Left colon (tissue), 2 donors: ENCODE results near the gene PEAK3. TPM values are rescaled to one million over a fixed set of nuclear protein-coding genes. Genes with fewer than 3 reads are reported as not detected.
A peak's percentile ranks its signal among the peaks of the same experiment; 100 is the strongest.

Source experiments
- ATAC-seq: fragments of 200-7000 bp; cut with Tn5 transposase; one replicate; pipeline ENCODE4 v1.9.1; 2020; ENCODE audit warnings: mild to moderate bottlenecking, moderate library complexity
- DNase-seq, 2 donors: peaks; one replicate each; pipeline ENCODE4 v3.0.0-alpha.2; 2020
- intact Hi-C, 2 donors: fragments of 100-400 bp; cut with DNase I in 1 of 2; cut with micrococcal nuclease in 1 of 2; formaldehyde crosslinking; loops; one replicate each; pipeline versions ENCODE4 v1.11.2 to v1.14.0; 2022; cut with DNase I, micrococcal nuclease
- total RNA-seq, 2 donors: library from RNA; stranded (reverse); fragmentation: NEBNext Ultra II Directional; extraction: Animal tissue kit (Norgen Biotek cat#: 25700); gene quantifications; one replicate each; pipeline ENCODE4 v1.2.1, GENCODE V29; 2021
- donor health status: DM: no; HTN: no; CAD: no.
- donor health status: DM: yes; HTN: yes; CAD: no.

PEAK3 gene
- total RNA-seq, 2 donors from 2014 or later = 0.15 to 0.78 TPM

DNA sequence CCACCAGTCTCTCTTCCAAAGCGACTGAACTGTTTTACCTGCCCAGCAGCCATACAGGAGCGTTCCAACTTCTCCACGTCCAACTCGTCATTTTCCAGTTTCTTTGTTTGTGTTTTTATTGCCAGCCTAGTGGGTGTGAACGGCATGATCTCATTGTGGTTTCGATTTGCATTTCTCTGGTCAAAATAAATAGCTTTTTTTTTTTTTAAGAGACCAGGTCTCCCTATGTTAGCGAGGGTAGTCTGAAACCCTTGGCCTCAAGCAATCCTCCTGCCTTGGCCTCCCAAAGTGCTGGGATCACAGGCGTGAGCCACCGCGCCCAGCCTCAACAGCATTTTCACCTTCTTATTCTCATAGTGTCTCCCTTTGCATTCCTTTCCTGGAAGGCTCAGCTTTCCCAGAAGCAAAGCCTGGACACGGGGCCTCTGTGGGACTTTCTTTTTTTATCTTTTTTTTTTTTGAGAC is 21.6 kb downstream of the PEAK3 start:
- intact Hi-C loops = no loop called here
- ATAC-seq (peak; percentile 81), DNase-seq (no peak)

DNA sequence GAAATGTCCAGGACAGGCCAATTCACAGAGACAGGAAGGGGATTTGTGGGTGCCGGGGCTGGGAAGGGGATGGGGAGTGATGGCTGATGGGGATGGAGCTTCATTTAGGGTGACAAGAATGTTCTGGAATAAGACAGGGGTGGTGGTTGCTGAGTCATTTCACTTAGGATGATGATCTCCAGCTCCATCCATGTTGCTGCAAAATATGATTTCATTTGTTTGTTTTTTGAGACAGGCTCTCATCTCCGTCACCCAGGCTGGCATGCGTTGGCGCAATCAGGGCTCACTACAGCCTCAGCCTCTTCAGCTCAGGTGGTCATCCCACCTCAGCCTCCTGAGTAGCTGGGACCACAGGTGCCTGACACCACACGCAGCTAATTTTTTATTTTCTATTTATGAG is 22.6 kb downstream of the PEAK3 start:
- no peak for DNase-seq
- intact Hi-C loops = no loop called here
- ATAC-seq = no peak

DNA sequence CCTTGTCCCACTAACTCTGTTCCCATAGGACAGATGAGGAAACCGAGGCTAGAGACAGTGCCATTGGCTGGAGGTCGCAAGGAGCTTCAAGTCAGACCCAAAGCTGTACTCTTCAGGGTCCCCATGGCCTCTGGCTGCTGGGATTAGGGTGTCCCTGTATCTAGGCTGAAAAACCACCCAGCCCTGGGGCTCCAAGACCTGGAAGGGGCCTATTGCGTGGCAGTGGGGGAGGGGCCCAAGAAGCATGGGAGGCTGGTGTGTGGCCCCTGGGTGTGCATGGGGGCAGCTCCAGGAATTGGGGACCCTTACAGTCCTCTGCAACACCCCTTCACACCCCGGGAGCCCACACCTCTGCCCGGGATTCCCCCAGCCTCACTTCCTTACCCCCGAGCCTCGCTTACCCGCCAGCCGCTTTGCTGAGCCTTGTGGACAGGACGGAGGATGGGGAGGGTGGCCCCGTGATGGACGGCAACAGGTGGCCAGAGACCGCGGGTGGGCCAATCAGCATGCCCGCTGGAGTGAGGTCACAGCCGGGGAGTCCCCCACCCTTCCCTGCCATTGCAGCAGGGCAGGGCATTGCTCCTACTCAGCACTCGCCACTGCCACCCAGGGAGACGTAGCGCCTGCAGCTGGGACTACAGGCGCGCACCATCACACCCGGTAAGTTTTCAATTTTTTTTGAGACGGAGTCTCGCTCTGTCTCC is 25.8 kb downstream of the PEAK3 start, which contains the start of gene JSRP1:
Gene JSRP1 (minus strand): TSS at position 436 of the 704 bp plus-strand sequence. CDS start 1,103 bp downstream, outside the sequence.
- peak; percentile 52 for ATAC-seq
- intact Hi-C loops = no loop called here
- DNase-seq = no peak

DNA sequence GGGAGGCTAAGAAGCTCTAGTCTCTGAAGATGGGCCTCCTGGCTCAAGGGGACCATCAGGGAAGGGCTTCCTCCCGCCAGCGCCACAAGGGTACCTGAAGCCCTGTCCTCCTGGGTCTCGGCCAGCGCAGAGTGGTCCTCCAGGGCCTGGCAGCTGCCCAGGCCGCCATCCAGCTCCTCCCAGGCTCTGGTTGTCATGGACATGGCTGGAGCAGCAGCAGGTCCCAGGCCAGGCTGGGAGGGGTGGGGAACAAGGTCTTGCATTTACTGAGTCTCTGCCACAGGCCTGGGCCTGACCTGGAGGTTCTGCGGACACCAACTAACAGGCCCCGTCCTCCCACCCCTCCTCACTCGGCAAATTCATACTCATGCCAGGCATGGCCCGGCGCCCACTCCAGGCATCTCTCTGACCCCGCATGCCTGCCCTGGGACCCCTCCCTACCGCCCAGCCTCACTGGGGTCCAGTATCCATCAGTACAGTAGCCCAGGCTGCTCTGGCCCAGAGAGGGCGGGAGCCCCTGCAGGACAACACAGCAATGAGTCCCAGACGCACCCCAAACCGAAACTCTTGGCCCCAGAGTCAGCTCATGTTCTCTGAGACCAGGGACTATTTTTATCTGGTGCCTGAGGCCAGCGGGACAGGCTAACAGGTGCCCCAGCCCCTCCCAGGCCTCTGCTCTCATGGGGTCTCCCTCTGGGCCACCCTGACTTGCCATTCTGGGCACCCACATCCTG is 26.7 kb downstream of the PEAK3 start:
- intact Hi-C loops = no loop called here
- no peak for DNase-seq

DNA sequence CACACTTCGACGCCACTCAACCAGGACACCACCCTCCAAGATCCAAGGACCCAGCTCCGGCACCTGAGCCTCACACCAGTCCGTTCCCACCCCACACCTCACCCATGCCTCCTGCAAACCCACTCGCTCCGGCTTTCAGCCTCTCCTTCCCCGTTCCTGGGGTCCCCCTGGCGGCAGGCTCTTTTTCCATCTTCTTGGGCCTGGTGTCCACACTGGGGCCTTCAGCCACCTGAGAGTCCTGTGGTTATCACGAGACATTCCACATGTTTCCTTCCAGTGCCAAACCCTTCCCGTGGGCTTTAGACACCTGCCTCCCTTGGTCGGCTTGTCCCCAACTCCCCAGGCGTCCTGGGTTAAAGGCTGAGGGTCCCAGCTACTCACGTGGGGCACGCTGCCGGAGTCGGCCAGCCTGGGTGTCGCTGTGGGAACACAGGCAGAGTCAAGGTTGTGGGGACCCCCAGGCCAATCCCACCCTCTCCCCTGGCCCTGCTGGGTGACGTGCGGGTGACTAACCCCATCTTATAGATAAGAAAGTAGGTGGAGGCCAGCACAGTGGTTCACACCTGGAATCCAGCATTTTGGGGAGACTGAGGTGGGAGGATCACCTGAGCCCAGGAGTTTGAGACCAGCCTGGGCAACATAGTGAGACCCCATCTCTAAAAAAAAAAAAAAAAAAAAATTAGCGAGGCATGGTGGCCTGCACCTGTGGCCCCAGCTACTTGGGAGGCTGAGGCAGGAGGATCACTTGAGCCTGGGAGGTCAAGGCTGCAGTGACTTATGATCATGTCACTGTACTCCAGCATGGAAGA is 27.7 kb downstream of the PEAK3 start:
- intact Hi-C loops = no loop called here
- ATAC-seq (no peak), DNase-seq (no peak)

More for the DNA sequence above, 26.7 kb downstream of the PEAK3 start:
- ATAC-seq = no peak

DNA sequence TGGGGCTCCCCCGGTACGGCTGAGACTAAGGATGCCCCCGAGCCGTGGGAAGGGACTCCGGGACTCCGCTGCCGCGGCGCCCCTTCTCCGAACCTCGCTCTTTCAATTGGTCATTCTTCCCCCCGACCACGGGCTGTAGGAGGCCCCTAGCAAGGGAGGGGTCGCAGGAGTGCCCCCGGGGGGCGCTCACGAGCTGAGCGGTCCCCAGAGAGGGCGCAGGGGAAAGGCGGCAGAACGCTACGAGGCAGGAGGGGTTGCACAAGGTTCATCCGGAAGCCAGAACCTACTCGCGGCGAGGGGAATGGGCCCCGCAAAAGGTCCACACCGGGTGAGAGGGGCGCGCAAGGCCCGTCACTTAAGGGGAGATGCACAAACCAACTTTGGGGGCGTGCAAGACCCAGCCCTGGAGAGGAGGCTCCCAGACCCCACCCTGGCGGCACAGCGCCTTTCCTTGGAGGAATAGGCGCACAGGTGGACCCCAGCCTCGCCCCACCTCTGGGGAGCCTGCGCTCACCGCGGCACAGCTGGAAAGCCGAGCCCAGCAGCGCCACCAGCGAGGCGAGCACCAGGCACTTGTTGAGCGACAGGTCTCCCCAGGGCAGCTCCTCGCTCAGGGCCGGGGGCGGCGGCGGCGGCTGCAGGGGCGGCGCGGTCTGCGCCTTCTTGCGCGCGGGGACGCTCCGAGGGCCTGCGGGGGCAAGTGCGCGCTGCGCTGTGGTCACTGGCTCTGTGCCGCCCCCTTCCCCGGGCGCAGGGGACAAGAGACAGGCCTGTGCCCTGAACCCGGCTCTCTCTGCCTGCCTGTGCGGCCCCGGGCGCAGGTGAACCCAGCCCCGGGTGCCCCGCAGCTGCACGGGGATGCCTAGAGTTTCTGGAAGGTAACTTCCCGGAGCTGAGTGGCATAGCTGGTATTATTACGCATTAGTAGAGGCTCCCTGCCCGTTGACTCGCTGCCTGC is 28.6 kb downstream of the PEAK3 start:
- DNase-seq (no peak), ATAC-seq (no peak)
- intact Hi-C loops = no loop called here

DNA sequence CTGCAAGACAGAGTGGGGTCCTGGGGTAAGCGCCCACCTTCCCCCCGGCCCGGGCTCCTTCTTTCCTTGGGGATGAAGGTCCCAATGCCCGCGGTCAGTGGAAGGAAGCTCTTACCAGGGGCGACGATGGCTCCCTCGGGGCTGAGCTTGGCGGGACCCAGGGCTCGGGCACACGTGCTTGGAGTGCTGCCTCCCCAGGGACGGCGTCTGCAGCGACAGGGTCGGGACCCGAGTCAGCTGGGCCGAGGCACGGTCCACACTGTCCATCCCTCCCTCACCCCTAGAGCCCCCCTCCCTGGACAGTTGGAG is 29.2 kb downstream of the PEAK3 start:
- ATAC-seq = no peak

DNA sequence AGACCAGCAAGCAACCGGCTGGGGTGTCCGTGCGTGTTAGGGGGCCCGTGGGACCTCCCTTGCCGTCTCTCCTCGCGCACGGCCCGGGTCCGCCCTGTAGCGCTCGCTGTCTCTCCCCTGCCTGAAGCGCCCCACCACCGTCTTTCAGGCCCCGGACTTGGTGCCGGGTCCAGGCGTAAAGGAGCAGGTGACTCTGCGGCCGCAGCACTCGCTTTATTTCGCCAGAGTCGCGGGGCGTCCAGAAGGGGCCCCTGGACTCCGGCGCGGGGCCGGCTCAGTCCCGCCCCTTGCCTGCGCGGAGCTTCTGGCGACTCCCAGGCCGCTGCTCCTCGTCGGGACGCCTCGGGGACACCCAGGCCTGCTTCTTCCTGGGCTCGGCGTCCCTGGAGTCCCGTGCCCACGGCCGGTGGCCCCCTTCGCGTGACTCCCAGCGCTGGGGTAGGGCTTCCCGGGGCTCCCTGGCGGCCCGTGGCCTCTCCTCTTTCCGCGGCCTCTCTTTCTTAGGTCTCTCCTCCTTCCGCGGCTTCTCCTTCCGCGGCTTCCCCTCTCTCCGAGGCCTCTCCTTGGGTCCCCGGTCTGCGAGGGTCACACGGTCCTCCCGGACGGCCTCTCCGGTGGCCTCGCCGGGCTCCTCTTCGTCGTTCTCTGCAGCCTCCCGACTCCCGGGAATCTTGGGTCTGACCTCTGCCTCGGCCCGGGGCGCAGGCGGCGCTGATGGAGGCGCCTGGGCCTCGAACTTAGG is 29.7 kb downstream of the PEAK3 start:
- DNase-seq (no peak), ATAC-seq (no peak)
- intact Hi-C loops = no loop called here

More for the DNA sequence above, 29.2 kb downstream of the PEAK3 start:
- no peak for DNase-seq
- intact Hi-C loops = no loop called here

DNA sequence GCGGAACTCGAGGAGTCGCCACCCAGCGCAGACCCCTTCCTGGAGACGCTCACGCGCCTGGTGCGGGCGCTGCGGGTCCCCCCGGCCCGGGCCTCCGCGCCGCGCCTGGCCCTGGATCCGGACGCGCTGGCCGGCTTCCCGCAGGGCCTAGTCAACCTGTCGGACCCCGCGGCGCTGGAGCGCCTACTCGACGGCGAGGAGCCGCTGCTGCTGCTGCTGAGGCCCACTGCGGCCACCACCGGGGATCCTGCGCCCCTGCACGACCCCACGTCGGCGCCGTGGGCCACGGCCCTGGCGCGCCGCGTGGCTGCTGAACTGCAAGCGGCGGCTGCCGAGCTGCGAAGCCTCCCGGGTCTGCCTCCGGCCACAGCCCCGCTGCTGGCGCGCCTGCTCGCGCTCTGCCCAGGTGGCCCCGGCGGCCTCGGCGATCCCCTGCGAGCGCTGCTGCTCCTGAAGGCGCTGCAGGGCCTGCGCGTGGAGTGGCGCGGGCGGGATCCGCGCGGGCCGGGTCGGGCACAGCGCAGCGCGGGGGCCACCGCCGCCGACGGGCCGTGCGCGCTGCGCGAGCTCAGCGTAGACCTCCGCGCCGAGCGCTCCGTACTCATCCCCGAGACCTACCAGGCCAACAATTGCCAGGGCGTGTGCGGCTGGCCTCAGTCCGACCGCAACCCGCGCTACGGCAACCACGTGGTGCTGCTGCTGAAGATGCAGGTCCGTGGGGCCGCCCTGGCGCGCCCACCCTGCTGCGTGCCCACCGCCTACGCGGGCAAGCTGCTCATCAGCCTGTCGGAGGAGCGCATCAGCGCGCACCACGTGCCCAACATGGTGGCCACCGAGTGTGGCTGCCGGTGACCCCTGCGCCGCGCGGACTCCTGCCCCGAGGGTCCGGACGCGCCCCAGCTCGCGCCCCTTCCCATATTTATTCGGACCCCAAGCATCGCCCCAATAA is 30.6 kb downstream of the PEAK3 start:
- DNase-seq (no peak), ATAC-seq (no peak)
- intact Hi-C loops = no loop called here

DNA sequence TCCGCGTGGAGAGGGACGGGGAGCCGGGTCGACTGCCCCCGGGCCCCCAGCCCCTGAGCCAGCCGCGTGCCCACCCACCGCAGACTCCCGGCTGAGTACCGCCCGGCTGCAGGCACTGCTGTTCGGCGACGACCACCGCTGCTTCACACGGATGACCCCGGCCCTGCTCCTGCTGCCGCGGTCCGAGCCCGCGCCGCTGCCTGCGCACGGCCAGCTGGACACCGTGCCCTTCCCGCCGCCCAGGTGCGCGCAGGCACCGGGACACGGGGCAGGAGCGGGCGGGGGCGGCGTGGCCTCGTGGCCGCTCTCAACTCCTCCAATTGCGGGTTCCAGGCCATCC is 31.2 kb downstream of the PEAK3 start:
- ATAC-seq = no peak
- DNase-seq = no peak
- intact Hi-C loops = no loop called here

DNA sequence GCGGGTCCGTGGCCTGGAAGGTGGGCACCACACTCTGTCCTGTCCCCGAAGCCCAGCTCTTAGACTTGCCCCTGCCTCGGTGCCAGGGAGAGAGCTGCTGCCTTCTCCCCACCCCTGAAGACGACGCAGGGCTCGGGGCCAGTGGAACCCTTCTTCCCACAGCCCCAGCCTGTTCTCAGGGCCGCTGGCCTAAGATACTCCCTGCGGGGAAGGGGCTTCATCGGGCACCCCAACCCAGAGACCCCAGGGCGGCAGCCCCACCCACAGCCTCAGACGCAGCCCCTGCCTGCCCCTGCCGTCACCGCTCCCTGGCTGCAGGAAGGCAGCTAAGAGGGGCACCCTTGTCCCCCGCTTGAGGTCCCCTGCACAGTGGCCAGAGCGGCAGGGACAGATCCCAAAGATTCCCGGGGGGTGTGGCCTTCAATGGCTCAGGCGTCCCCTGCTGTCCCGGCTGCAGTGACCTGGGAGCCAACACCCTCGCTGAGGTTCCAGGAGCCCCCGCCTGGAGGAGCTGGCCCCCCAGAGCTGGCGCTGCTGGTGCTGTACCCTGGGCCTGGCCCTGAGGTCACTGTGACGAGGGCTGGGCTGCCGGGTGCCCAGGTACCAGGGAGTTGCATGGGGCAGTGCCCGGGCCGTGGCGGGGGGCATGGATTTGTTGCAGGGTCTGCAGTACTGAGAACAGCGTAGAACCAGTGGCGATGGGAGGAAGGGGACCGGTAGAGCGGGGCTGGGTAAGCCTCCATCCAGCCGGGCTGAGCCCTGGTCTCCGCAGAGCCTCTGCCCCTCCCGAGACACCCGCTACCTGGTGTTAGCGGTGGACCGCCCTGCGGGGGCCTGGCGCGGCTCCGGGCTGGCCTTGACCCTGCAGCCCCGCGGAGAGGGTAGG is 31.9 kb downstream of the PEAK3 start:
- intact Hi-C loops = loop anchor here in 1 of 2 donors (10.0 kb wide), 1 partner anchor 75 kb away; the partner anchor contains the start of genes LSM7 and SPPL2B
- no peak for DNase-seq
- peak; percentile 16 for ATAC-seq

DNA sequence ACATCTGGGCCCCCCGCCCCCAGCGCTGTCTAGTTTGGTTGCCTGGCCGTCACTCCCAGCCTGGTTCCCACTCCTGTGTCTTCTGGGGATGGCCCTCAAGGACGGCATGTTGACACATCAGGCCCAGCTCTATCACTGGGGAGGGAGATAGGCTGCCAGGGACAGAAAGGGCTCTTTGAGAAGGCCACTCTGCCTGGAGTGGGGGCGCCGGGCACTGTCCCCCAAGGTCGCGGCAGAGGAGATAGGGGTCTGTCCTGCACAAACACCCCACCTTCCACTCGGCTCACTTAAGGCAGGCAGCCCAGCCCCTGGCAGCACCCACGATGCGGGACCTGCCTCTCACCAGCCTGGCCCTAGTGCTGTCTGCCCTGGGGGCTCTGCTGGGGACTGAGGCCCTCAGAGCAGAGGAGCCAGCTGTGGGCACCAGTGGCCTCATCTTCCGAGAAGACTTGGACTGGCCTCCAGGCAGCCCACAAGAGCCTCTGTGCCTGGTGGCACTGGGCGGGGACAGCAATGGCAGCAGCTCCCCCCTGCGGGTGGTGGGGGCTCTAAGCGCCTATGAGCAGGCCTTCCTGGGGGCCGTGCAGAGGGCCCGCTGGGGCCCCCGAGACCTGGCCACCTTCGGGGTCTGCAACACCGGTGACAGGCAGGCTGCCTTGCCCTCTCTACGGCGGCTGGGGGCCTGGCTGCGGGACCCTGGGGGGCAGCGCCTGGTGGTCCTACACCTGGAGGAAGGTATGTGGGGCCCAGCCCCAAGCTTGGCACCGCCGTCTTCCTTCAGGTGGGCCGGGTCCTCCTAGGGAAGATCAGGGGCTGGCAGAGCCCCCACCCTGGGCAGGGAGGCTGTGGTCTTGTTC is 32.7 kb downstream of the PEAK3 start, which contains the start of gene AMH:
Gene AMH (plus strand): TSS at position 314 of the 857 bp plus-strand sequence. CDS start 10 bp downstream, at position 324.
- ATAC-seq = peak; percentile 14
- intact Hi-C loops = loop anchor here in 1 of 2 donors (10.0 kb wide), 1 partner anchor 76 kb away; the partner anchor contains the start of genes LSM7 and SPPL2B
- DNase-seq = no peak

DNA sequence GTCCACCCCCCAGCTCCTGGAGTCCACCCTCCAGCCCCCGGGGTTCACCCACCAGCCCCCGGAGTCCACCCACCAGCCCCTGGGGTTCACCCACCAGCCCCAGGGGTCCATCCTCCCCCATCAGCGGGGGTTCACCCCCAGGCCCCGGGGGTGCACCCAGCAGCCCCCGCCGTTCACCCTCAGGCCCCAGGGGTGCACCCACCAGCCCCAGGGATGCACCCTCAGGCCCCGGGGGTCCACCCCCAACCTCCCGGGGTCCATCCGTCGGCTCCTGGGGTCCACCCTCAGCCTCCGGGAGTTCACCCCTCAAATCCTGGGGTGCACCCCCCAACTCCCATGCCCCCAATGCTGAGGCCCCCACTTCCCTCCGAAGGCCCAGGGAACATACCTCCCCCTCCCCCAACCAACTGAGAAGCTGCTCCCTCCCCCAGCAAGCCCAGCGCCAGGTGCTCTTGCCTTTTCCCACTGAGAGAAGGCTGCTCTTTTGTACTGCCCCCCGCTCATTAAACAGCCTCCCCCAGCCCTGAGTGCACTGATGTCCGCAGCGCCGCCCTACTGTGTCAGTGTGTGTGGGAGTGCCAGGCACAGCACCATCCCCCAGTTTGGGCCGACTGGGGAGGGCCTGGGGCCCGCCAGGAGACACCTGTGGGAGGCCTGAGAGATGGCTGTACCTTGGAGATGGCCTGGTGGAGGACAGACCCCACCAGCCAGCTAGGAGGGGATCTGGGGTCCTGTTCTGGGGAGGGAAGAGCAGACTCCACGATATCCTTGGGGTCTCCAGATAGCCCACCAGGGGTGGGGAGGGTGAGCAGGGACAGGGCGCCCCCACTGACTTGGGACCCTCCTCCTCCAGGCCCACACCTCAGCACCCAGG is 33.6 kb downstream of the PEAK3 start:
- intact Hi-C loops = loop anchor here in 1 of 2 donors (10.0 kb wide), 1 partner anchor 76 kb away; the partner anchor contains the start of genes LSM7 and SPPL2B
- ATAC-seq = no peak
- no peak for DNase-seq
